ENCODE measurements around the gene ELOVL1.

DNA sequence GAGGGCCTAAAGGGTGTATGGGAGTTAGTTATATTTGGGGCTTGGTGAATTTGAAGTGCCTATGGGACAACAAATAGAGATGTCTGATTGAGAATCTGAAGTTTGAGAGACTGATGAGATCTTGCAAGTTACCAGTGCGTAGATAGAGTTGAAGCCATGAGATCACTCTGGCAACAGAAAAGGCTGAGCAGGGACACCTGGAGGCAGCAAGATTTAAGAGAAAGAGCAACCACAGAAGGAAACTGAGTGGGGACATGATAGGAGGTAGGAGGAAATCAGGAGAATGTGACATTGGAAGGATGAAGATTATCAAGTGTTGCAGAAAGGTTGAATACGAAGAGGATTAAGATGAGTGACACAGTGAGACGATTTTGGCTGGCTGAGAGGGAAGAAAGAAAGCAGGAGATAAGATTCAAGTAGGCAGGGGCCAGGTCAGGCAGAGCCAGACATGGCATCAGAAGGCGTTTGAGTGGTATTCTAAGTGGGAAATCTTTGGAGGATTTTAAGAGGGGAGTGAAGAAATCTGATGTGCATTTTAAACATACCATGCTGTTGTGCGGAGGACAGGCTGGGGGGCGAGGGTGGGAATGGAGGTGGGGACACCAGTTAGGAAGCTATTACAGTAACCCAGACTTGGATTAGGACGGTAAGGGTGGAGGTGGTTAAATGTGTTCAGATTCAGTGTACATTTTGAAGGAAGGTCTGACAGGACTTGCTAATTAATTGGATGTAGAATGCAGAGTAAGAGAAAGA is 33.2 kb downstream of the ELOVL1 start:
- TF ChIP-seq ESRRA (IDR thresholded peaks at IDR 0.05; ENCODE audit: borderline replicate concordance, low read length) (no peak), ZFP36 (IDR thresholded peaks at IDR 0.05; ENCODE audit: borderline replicate concordance, partially characterized antibody) (no peak), POLR2A (IDR thresholded peaks at IDR 0.05; ENCODE audit: low read length) (no peak), CHD2 (IDR thresholded peaks at IDR 0.05; ENCODE audit: low read length, partially characterized antibody) (no peak), MYC (IDR thresholded peaks at IDR 0.05; ENCODE audit: borderline replicate concordance, low read length) (no peak), KDM1A (IDR thresholded peaks at IDR 0.05; ENCODE audit: low read depth) (no peak), EP300 (IDR thresholded peaks at IDR 0.05) (no peak), HDAC2 (IDR thresholded peaks at IDR 0.05) (no peak), CHD4 (IDR thresholded peaks at IDR 0.05; ENCODE audit: borderline replicate concordance) (no peak), RCOR1 (IDR thresholded peaks at IDR 0.05; ENCODE audit: low read depth, low read length) (no peak)
- TF ChIP-seq, protein P1, sequence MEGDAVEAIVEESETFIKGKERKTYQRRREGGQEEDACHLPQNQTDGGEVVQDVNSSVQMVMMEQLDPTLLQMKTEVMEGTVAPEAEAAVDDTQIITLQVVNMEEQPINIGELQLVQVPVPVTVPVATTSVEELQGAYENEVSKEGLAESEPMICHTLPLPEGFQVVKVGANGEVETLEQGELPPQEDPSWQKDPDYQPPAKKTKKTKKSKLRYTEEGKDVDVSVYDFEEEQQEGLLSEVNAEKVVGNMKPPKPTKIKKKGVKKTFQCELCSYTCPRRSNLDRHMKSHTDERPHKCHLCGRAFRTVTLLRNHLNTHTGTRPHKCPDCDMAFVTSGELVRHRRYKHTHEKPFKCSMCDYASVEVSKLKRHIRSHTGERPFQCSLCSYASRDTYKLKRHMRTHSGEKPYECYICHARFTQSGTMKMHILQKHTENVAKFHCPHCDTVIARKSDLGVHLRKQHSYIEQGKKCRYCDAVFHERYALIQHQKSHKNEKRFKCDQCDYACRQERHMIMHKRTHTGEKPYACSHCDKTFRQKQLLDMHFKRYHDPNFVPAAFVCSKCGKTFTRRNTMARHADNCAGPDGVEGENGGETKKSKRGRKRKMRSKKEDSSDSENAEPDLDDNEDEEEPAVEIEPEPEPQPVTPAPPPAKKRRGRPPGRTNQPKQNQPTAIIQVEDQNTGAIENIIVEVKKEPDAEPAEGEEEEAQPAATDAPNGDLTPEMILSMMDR (IDR thresholded peaks at IDR 0.05), result no peak
- TF ChIP-seq, protein P2, sequence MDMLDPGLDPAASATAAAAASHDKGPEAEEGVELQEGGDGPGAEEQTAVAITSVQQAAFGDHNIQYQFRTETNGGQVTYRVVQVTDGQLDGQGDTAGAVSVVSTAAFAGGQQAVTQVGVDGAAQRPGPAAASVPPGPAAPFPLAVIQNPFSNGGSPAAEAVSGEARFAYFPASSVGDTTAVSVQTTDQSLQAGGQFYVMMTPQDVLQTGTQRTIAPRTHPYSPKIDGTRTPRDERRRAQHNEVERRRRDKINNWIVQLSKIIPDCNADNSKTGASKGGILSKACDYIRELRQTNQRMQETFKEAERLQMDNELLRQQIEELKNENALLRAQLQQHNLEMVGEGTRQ (IDR thresholded peaks at IDR 0.05), result no peak
- TF ChIP-seq, protein P3, sequence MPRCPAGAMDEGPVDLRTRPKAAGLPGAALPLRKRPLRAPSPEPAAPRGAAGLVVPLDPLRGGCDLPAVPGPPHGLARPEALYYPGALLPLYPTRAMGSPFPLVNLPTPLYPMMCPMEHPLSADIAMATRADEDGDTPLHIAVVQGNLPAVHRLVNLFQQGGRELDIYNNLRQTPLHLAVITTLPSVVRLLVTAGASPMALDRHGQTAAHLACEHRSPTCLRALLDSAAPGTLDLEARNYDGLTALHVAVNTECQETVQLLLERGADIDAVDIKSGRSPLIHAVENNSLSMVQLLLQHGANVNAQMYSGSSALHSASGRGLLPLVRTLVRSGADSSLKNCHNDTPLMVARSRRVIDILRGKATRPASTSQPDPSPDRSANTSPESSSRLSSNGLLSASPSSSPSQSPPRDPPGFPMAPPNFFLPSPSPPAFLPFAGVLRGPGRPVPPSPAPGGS (IDR thresholded peaks at IDR 0.05), result no peak

Data from A549 (cell line).